Right lobe of liver (tissue), 6 donors: ENCODE measurements around the gene FADS1. TPM values are rescaled to one million over a fixed set of nuclear protein-coding genes. Genes with fewer than 3 reads are reported as not detected.

Experiments used
- ATAC-seq, 4 donors: fragments of 200-7000 bp; cut with Tn5 transposase; one replicate each; pipeline ENCODE4 v1.9.1; 2020; ENCODE audit warnings: mild to moderate bottlenecking in 4 of 4, moderate library complexity in 4 of 4
- DNase-seq, 3 donors: peaks; one replicate each; pipeline ENCODE4 v3.0.0-alpha.2; 2020
- H3K27ac ChIP-seq, 3 donors: fragments of 200-600 bp; one replicate each; pipeline ENCODE4 v1.8.0; 2022
- H3K27me3 ChIP-seq, 2 donors: fragments of 200-600 bp; one replicate each; pipeline ENCODE4 v1.8.0; 2022
- H3K36me3 ChIP-seq, 4 donors: fragments of 200-600 bp; sonication (generic) in 1 of 4; one replicate each; pipeline versions ENCODE4 v1.5.1 to v1.8.0; 2017 to 2022; ENCODE audit warnings: control low read depth in 1 of 4
- H3K4me1 ChIP-seq, 4 donors: fragments of 200-600 bp; sonication (generic) in 1 of 4; one replicate each; pipeline versions ENCODE4 v1.5.1 to v1.8.0; 2017 to 2022; ENCODE audit warnings: control low read depth in 1 of 4
- H3K4me3 ChIP-seq, 3 donors: fragments of 200-600 bp; one replicate each; pipeline ENCODE4 v1.8.0; 2022
- H3K9me3 ChIP-seq, 4 donors: fragments of 200-600 bp; sonication (generic) in 1 of 4; one replicate each; pipeline versions ENCODE4 v1.5.1 to v1.8.0; 2017 to 2022; ENCODE audit warnings: control low read depth in 1 of 4
- CTCF ChIP-seq, 4 donors: fragments of 200-600 bp in 3 of 4; fragments of 450-650 bp in 1 of 4; IDR thresholded peaks; one replicate each; pipeline versions ENCODE4 v1.5.1 to v1.8.0; 2016 to 2022; ENCODE audit warnings: antibody characterized with exemption in 4 of 4, mild to moderate bottlenecking in 2 of 4
- POLR2A ChIP-seq: fragments of 450-650 bp; IDR thresholded peaks from one replicate; pipeline ENCODE4 v1.6.1; 2017; ENCODE audit warnings: antibody characterized with exemption, mild to moderate bottlenecking
- WGBS: methylation state at CpG from one replicate; pipeline ENCODE4 v1.1.6; 2018; ENCODE audit warnings: low coverage, low lambda C conversion rate; ENCODE audit not compliant: insufficient coverage; ENCODE audit errors: missing lambda C conversion rate; 5-methylcytosine and 5-hydroxymethylcytosine counted together
- intact Hi-C, 2 donors: fragments of 100-400 bp; cut with DNase I; formaldehyde crosslinking; loops; one replicate each; pipeline versions ENCODE4 v1.11.2 to v1.14.1; 2022
- long read RNA-seq: library from polyadenylated mRNA; unstranded; transcript quantifications from one replicate; pipeline ENCODE4 v2.0.0, GENCODE V29; 2019
- total RNA-seq, 6 experiments: library from RNA; depleted of rRNA in 2 of 6; stranded (reverse); fragments of >200 nt in 2 of 6; fragmentation: NEBNext Ultra II Directional in 3 of 6; extraction: Animal tissue kit (Norgen Biotek cat#: 25700) in 3 of 6; gene quantifications; one replicate each; pipeline versions ENCODE4 v1.1.0 to v1.2.4, GENCODE V29; 2016 to 2023
- donor health status: DM: no; HTN: yes; CAD: no.
- donor health status: DM: no; HTN: no; CAD: no.
- donor health status: DM: no; HTN: no; CAD: no.
- donor health status: DM: no; HTN: yes; CAD: no.
- donor health status: DM: no; HTN: yes; CAD: no.

The FADS1 gene
- total RNA-seq, result 10 to 100 TPM; 18.3 to 87.6 (median 34.8) TPM
- long read RNA-seq, full-length matches to known transcripts, result 10 of 14 reads
- long read RNA-seq, partial matches to known transcripts, result 4 of 14 reads
- long read RNA-seq, other reads (novel, unspliced or antisense), result 0 of 14 reads

- peak; percentile 40 to 51 (median 50) for TF ChIP-seq CTCF (IDR thresholded peaks at IDR 0.05)
- TF ChIP-seq POLR2A, result peak; percentile 72
- H3K9me3 ChIP-seq, result no peaks in the 10 kb centered on the region
- intact Hi-C loops, result no loop called here
- peak within 1 kb of the TSS; percentile 95 to 99 (median 96) for H3K27ac ChIP-seq
- ATAC-seq (peak; percentile 37 to 63 (median 40)), DNase-seq (peak; percentile 81 to 92 (median 87))
- H3K4me3 ChIP-seq, result peak within 1 kb of the TSS; percentile 45 to 68 (median 64)
- H3K4me1 ChIP-seq, result peaks cover 0 to 15% (median 4%) of the 10 kb centered on the region in 4 donors
- peaks cover 0 to 8% (median 3%) of the 10 kb centered on the region in 4 donors for H3K36me3 ChIP-seq
- H3K27me3 ChIP-seq, result no peaks in the 10 kb centered on the region
- 0% methylated on average over 4 of the region's 73 CpGs for WGBS
Measured at GRCh38 chr11:61816736-61817455, at the start of gene FADS1. FADS1 (minus strand) TSS chr11:61817003; CDS start chr11:61816929, 74 bp downstream.

GRCh38 chr11:61866231-61866957 is 49.6 kb upstream of the FADS1 start:
- intact Hi-C loops, result no loop called here
- Histone ChIP-seq H3K27ac (no peak overlapping the region), H3K9me3 (no peaks in the 10 kb centered on the region), H3K4me3 (no peak overlapping the region), H3K36me3 (peaks cover 0 to 4% (median 0%) of the 10 kb centered on the region in 4 donors), H3K4me1 (no peaks in the 10 kb centered on the region), H3K27me3 (no peaks in the 10 kb centered on the region)
- ATAC-seq (no peak), DNase-seq (no peak)
- no peak for TF ChIP-seq CTCF (IDR thresholded peaks at IDR 0.05)
- no peak for TF ChIP-seq POLR2A
- 66% methylated on average over 3 of the region's 18 CpGs for WGBS

- Histone ChIP-seq H3K36me3 (peaks cover 0 to 4% (median 0%) of the 10 kb centered on the region in 4 donors), H3K27me3 (no peaks in the 10 kb centered on the region), H3K27ac (no peak overlapping the region), H3K4me1 (no peaks in the 10 kb centered on the region), H3K9me3 (no peaks in the 10 kb centered on the region), H3K4me3 (no peak overlapping the region)
- DNase-seq (no peak), ATAC-seq (no peak)
- 95% methylated on average over 4 of the region's 20 CpGs for WGBS
- intact Hi-C loops, result no loop called here
- TF ChIP-seq POLR2A, result no peak
- TF ChIP-seq CTCF (IDR thresholded peaks at IDR 0.05), result no peak
Measured at GRCh38 chr11:61864814-61865775, 48.3 kb upstream of the FADS1 start.

GRCh38 chr11:61863548-61864081 is 46.8 kb upstream of the FADS1 start:
- Histone ChIP-seq H3K27ac (no peak overlapping the region), H3K4me3 (no peak overlapping the region), H3K27me3 (no peaks in the 10 kb centered on the region), H3K9me3 (no peaks in the 10 kb centered on the region), H3K4me1 (no peaks in the 10 kb centered on the region), H3K36me3 (peaks cover 0 to 4% (median 0%) of the 10 kb centered on the region in 4 donors)
- no peak for ATAC-seq
- DNase-seq, result no peak
- intact Hi-C loops, result no loop called here
- TF ChIP-seq POLR2A (no peak), CTCF (IDR thresholded peaks at IDR 0.05) (no peak)
- WGBS, result 100% methylated on average over 2 of the region's 13 CpGs
